ENCODE results near the gene FHOD3. TPM values are rescaled to one million over a fixed set of nuclear protein-coding genes. Genes with fewer than 3 reads are reported as not detected.

FHOD3 gene
- total and polyA plus RNA-seq, 7 experiments from 2014 or later = not detected

- Mint-ChIP-seq H3K27ac (no peak overlapping the region), H3K4me1 (no peaks in the 10 kb centered on the region), H3K9me3 (peaks cover 0 to 2% (median 0%) of the 10 kb centered on the region in 11 donors), H3K36me3 (no peaks in the 10 kb centered on the region), H3K4me3 (no peak overlapping the region), H3K27me3 (peaks cover 0 to 11% (median 0%) of the 10 kb centered on the region in 5 donors)
- intact Hi-C loops (cut with micrococcal nuclease) = no loop called here
- ChIA-PET POLR2A (no interaction called here), CTCF (no interaction called here)
- Histone ChIP-seq H3K4me3 (ENCODE audit: low read length) (no peak overlapping the region), H3K27me3 (ENCODE audit: control insufficient read depth in 2 of 2, insufficient read depth in 2 of 2, low read length in 2 of 2) (no peaks in the 10 kb centered on the region), H3K27ac (ENCODE audit: low read depth, low read length) (no peak overlapping the region), H3K9me3 (ENCODE audit: control insufficient read depth in 2 of 3, low read length in 3 of 3) (no peaks in the 10 kb centered on the region), H3K4me1 (ENCODE audit: control insufficient read depth in 2 of 2, insufficient read depth in 2 of 2, low read length in 2 of 2) (no peaks in the 10 kb centered on the region), H3K36me3 (ENCODE audit: control insufficient read depth in 2 of 3, insufficient read depth in 3 of 3, low read length in 3 of 3) (no peaks in the 10 kb centered on the region)
- no peak for ATAC-seq
- DNase-seq = no peak
Measured at GRCh38 chr18:36467614-36468013, 170.1 kb downstream of the FHOD3 start.

GRCh38 chr18:36468161-36468560 lies 170.6 kb downstream of the FHOD3 start:
- intact Hi-C loops (cut with micrococcal nuclease) = no loop called here
- no peak overlapping the region for H3K27ac Mint-ChIP-seq

GRCh38 chr18:36469461-36469860 lies 171.9 kb downstream of the FHOD3 start:
- Histone ChIP-seq H3K27me3 (ENCODE audit: control insufficient read depth in 2 of 2, insufficient read depth in 2 of 2, low read length in 2 of 2) (no peaks in the 10 kb centered on the region), H3K4me1 (ENCODE audit: control insufficient read depth in 2 of 2, insufficient read depth in 2 of 2, low read length in 2 of 2) (no peaks in the 10 kb centered on the region), H3K9me3 (ENCODE audit: control insufficient read depth in 2 of 3, low read length in 3 of 3) (no peaks in the 10 kb centered on the region), H3K36me3 (ENCODE audit: control insufficient read depth in 2 of 3, insufficient read depth in 3 of 3, low read length in 3 of 3) (no peaks in the 10 kb centered on the region), H3K27ac (ENCODE audit: low read depth, low read length) (no peak overlapping the region), H3K4me3 (ENCODE audit: low read length) (no peak overlapping the region)
- ChIA-PET POLR2A (no interaction called here), CTCF (no interaction called here)
- no peak overlapping the region for H3K4me3 Mint-ChIP-seq
- no peaks in the 10 kb centered on the region for H3K36me3 Mint-ChIP-seq
- H3K27me3 Mint-ChIP-seq = peaks cover 0 to 11% (median 2%) of the 10 kb centered on the region in 5 donors
- ATAC-seq (no peak), DNase-seq (no peak)
- H3K27ac Mint-ChIP-seq = no peak overlapping the region
- intact Hi-C loops (cut with micrococcal nuclease) = no loop called here
- H3K9me3 Mint-ChIP-seq = peaks cover 0 to 3% (median 0%) of the 10 kb centered on the region in 11 donors
- peaks cover 0 to 3% (median 0%) of the 10 kb centered on the region in 7 donors for H3K4me1 Mint-ChIP-seq

More at GRCh38 chr18:36468161-36468560, 170.6 kb downstream of the FHOD3 start:
- Mint-ChIP-seq H3K36me3 (no peaks in the 10 kb centered on the region), H3K4me1 (no peaks in the 10 kb centered on the region), H3K9me3 (peaks cover 0 to 2% (median 0%) of the 10 kb centered on the region in 11 donors), H3K27me3 (peaks cover 0 to 11% (median 0%) of the 10 kb centered on the region in 5 donors), H3K4me3 (no peak overlapping the region)
- no peak for ATAC-seq
- ChIA-PET CTCF (no interaction called here), POLR2A (no interaction called here)
- no peaks in the 10 kb centered on the region for H3K36me3 ChIP-seq (ENCODE audit: control insufficient read depth in 2 of 3, insufficient read depth in 3 of 3, low read length in 3 of 3)
- DNase-seq = no peak
- H3K4me1 ChIP-seq (ENCODE audit: control insufficient read depth in 2 of 2, insufficient read depth in 2 of 2, low read length in 2 of 2) = no peaks in the 10 kb centered on the region
- H3K9me3 ChIP-seq (ENCODE audit: control insufficient read depth in 2 of 3, low read length in 3 of 3) = no peaks in the 10 kb centered on the region
- no peaks in the 10 kb centered on the region for H3K27me3 ChIP-seq (ENCODE audit: control insufficient read depth in 2 of 2, insufficient read depth in 2 of 2, low read length in 2 of 2)
- no peak overlapping the region for H3K27ac ChIP-seq (ENCODE audit: low read depth, low read length)
- H3K4me3 ChIP-seq (ENCODE audit: low read length) = no peak overlapping the region

GRCh38 chr18:36470896-36471295 lies 173.4 kb downstream of the FHOD3 start:
- ATAC-seq = no peak
- CTCF ChIA-PET = no interaction called here

GRCh38 chr18:36471393-36471792 lies 173.9 kb downstream of the FHOD3 start:
- Mint-ChIP-seq H3K4me1 (peaks cover 0 to 3% (median 0%) of the 10 kb centered on the region in 7 donors), H3K27ac (no peak overlapping the region), H3K36me3 (no peaks in the 10 kb centered on the region), H3K27me3 (peaks cover 0 to 16% (median 0%) of the 10 kb centered on the region in 5 donors), H3K4me3 (no peak overlapping the region), H3K9me3 (peaks cover 0 to 3% (median 0%) of the 10 kb centered on the region in 11 donors)
- Histone ChIP-seq H3K9me3 (ENCODE audit: control insufficient read depth in 2 of 3, low read length in 3 of 3) (no peaks in the 10 kb centered on the region), H3K36me3 (ENCODE audit: control insufficient read depth in 2 of 3, insufficient read depth in 3 of 3, low read length in 3 of 3) (no peaks in the 10 kb centered on the region), H3K27me3 (ENCODE audit: control insufficient read depth in 2 of 2, insufficient read depth in 2 of 2, low read length in 2 of 2) (no peaks in the 10 kb centered on the region), H3K4me3 (ENCODE audit: low read length) (no peak overlapping the region), H3K4me1 (ENCODE audit: control insufficient read depth in 2 of 2, insufficient read depth in 2 of 2, low read length in 2 of 2) (no peaks in the 10 kb centered on the region), H3K27ac (ENCODE audit: low read depth, low read length) (no peak overlapping the region)
- intact Hi-C loops (cut with micrococcal nuclease) = no loop called here
- DNase-seq (no peak), ATAC-seq (no peak)
- ChIA-PET POLR2A (no interaction called here), CTCF (no interaction called here)

More at GRCh38 chr18:36470896-36471295, 173.4 kb downstream of the FHOD3 start:
- intact Hi-C loops (cut with micrococcal nuclease) = no loop called here
- H3K27ac Mint-ChIP-seq = no peak overlapping the region
- peaks cover 0 to 11% (median 0%) of the 10 kb centered on the region in 5 donors for H3K27me3 Mint-ChIP-seq
- peaks cover 0 to 3% (median 0%) of the 10 kb centered on the region in 11 donors for H3K9me3 Mint-ChIP-seq
- Histone ChIP-seq H3K36me3 (ENCODE audit: control insufficient read depth in 2 of 3, insufficient read depth in 3 of 3, low read length in 3 of 3) (no peaks in the 10 kb centered on the region), H3K9me3 (ENCODE audit: control insufficient read depth in 2 of 3, low read length in 3 of 3) (no peaks in the 10 kb centered on the region), H3K27me3 (ENCODE audit: control insufficient read depth in 2 of 2, insufficient read depth in 2 of 2, low read length in 2 of 2) (no peaks in the 10 kb centered on the region), H3K27ac (ENCODE audit: low read depth, low read length) (no peak overlapping the region), H3K4me1 (ENCODE audit: control insufficient read depth in 2 of 2, insufficient read depth in 2 of 2, low read length in 2 of 2) (no peaks in the 10 kb centered on the region), H3K4me3 (ENCODE audit: low read length) (no peak overlapping the region)
- POLR2A ChIA-PET = no interaction called here
- peaks cover 0 to 3% (median 0%) of the 10 kb centered on the region in 7 donors for H3K4me1 Mint-ChIP-seq
- H3K36me3 Mint-ChIP-seq = no peaks in the 10 kb centered on the region
- H3K4me3 Mint-ChIP-seq = no peak overlapping the region
- DNase-seq = no peak

GRCh38 chr18:36476433-36476832 lies 178.9 kb downstream of the FHOD3 start:
- no peak for ATAC-seq
- ChIA-PET POLR2A (no interaction called here), CTCF (no interaction called here)
- H3K4me1 ChIP-seq (ENCODE audit: control insufficient read depth in 2 of 2, insufficient read depth in 2 of 2, low read length in 2 of 2) = no peaks in the 10 kb centered on the region
- no peak overlapping the region for H3K27ac ChIP-seq (ENCODE audit: low read depth, low read length)
- no peak for DNase-seq
- H3K27me3 Mint-ChIP-seq = peaks cover 0 to 21% (median 8%) of the 10 kb centered on the region in 5 donors
- intact Hi-C loops (cut with micrococcal nuclease) = no loop called here
- no peaks in the 10 kb centered on the region for H3K9me3 ChIP-seq (ENCODE audit: control insufficient read depth in 2 of 3, low read length in 3 of 3)
- peaks cover 0 to 6% (median 0%) of the 10 kb centered on the region in 11 donors for H3K9me3 Mint-ChIP-seq
- H3K27me3 ChIP-seq (ENCODE audit: control insufficient read depth in 2 of 2, insufficient read depth in 2 of 2, low read length in 2 of 2) = no peaks in the 10 kb centered on the region
- H3K36me3 Mint-ChIP-seq = no peaks in the 10 kb centered on the region
- no peaks in the 10 kb centered on the region for H3K36me3 ChIP-seq (ENCODE audit: control insufficient read depth in 2 of 3, insufficient read depth in 3 of 3, low read length in 3 of 3)
- H3K27ac Mint-ChIP-seq = no peak overlapping the region
- no peak overlapping the region for H3K4me3 ChIP-seq (ENCODE audit: low read length)
- H3K4me1 Mint-ChIP-seq = peaks cover 0 to 3% (median 0%) of the 10 kb centered on the region in 7 donors
- H3K4me3 Mint-ChIP-seq = no peak overlapping the region

DNA sequence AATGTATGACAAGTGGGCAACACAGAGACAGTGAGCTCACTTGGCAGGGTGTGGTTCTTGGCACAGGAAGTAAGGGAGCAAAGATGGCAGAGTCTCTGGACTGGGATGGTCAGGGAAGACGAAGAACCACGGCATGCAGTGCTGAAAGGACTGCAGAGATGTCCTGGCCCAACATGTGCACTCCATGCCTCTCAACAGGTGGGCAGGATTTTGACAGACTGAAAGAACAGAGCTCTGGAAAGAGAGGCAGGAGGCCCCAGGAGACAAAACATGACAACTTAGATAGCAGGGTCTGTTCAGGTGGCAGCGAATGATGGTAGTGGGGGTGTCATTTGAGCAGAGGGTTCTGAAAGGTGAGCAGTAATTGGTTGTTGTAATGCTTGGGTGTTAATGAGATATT lies 180.3 kb downstream of the FHOD3 start:
- H3K9me3 Mint-ChIP-seq = peaks cover 0 to 11% (median 0%) of the 10 kb centered on the region in 11 donors
- no peak overlapping the region for H3K4me3 Mint-ChIP-seq
- H3K4me1 Mint-ChIP-seq = peaks cover 0 to 3% (median 0%) of the 10 kb centered on the region in 7 donors
- H3K36me3 ChIP-seq (ENCODE audit: control insufficient read depth in 2 of 3, insufficient read depth in 3 of 3, low read length in 3 of 3) = no peaks in the 10 kb centered on the region
- H3K36me3 Mint-ChIP-seq = no peaks in the 10 kb centered on the region
- H3K4me1 ChIP-seq (ENCODE audit: control insufficient read depth in 2 of 2, insufficient read depth in 2 of 2, low read length in 2 of 2) = no peaks in the 10 kb centered on the region
- no peaks in the 10 kb centered on the region for H3K9me3 ChIP-seq (ENCODE audit: control insufficient read depth in 2 of 3, low read length in 3 of 3)
- no peak overlapping the region for H3K27ac Mint-ChIP-seq
- intact Hi-C loops (cut with micrococcal nuclease) = no loop called here
- DNase-seq (no peak), ATAC-seq (no peak)
- no peak overlapping the region for H3K4me3 ChIP-seq (ENCODE audit: low read length)
- no peak overlapping the region for H3K27ac ChIP-seq (ENCODE audit: low read depth, low read length)
- no peaks in the 10 kb centered on the region for H3K27me3 ChIP-seq (ENCODE audit: control insufficient read depth in 2 of 2, insufficient read depth in 2 of 2, low read length in 2 of 2)
- CTCF ChIA-PET = no interaction called here
- POLR2A ChIA-PET = no interaction called here
- peaks cover 0 to 28% (median 10%) of the 10 kb centered on the region in 5 donors for H3K27me3 Mint-ChIP-seq

All from naive thymus-derived CD4-positive, alpha-beta T cell (primary cell).